Measurements from ENCODE around the gene FADS2.

The FADS2 gene

GRCh38 chr11:61795876-61796526 is 32.1 kb upstream of the FADS2 start:
- DNase-seq = no peak

DNA sequence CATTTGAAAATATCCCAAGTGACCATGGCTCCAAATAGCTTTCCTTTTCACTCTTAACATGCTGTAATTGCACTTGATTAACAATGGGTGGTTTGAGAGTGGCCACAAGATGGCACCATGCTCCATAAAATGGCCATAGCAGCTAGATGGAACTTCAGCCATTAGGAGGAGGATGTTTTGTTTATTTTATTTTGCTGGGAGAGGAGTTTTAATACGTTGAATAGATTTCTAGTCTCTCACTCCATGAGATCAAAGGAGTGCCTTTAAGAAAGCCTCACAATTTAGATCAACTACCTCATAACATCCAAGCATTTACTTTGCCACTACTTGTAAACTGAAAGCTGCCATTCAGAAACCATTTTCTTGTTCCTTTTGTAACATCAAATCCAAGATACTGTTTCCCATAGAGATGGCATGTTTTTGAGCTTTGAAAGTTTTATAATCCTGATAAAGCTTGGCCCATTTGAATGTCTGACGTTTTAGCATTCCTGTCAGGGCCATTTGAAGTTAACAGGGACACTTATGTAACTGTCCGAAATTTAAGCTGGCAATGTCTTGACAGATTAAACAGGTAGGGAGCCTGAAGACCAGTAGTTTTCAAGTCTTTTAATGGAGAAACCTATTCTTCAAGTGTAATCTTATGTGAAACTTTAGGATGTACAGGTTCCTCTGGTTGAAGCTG is 30.7 kb upstream of the FADS2 start:
- peak; percentile 62 for DNase-seq

DNA sequence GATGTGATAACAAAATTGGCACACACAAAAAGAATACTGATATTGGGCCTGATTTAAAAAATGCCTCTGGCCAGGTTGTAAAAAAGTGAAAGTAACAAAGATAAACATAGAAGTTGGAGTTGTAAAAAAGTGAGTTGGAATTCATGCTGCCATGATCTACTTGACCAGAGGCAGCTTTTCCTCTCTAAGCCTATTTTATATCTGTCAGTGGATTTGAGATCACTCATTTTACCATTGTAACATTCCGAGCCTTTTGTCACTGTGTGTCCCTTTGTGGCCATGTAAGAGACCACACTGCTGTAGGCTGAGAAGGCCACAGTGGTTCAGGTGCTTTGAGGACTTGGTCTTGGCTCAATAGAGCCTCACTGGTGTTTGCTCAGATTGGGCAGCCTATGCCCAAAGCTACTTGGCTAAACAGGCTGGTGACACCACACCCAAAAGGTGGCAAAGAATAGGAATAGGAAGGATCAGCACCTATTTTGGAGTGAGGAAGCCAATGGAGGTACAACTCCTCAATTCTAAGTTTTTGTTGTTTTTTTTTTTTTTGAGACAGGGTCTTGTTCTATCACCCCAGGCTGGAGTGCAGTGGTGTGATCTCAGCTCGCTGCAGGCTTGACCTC is 28.3 kb upstream of the FADS2 start:
- DNase-seq = no peak

DNA sequence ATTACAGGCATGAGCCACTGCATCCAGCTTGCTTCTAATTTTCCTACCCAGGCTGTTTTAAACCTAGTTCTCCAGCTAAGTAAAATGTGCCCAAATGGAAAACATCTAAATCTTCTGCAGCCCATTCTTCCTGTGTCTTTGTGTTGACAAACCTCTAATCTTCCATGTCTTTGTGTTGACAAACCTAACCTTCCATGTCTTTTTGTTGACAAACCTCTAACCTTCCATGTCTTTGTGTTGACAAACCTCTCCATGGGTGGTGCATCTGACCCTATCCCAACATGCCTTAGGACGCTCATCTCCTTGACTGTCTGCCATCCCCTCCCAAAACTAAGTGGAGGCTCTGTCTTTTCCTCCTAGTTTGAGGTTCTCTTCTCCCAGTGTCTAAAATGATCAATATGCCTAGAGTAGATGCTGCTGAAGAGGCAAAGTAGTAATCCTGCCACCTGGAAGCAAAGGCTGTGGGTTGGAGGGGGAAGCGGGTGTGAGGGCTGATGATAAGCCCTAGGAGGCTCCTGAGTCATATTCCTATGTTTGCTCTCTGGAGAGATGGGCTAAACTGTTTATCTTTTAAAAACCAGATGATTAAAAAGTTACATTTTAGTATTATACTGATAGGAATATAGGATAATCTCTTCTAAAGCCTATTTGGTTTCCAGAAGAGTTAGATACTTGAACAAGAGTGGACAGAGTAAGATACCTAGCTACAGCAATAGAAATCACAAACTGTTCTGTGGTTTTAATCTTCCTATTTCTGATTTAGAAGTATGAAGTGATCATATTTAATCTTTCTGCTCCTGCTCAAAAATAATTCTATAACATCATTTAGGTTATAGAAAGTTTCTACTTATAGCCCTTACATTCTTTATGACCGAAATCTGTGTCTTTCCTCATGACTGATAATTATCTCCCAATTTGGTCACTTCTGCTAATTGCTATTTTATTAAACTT is 27.5 kb upstream of the FADS2 start:
- DNase-seq = no peak

DNA sequence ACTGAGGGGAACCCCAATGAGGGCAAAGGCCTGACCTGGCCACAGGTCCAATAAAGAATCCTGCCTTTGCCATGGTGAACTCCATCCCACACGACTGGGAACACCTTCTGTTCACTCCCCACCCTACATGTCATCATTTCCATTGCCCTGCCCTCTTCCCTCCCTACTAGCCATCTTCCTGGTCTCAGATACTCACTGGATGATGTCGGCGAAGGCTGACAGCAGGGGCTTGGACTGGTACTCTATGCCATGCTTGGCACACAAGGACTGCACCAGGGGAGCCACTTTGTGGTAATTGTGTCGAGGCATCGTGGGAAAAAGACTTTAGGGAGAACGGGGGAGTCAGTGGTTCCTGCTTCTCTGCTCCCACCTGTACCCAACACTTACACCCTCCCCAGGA is 25.5 kb upstream of the FADS2 start:
- DNase-seq = no peak

DNA sequence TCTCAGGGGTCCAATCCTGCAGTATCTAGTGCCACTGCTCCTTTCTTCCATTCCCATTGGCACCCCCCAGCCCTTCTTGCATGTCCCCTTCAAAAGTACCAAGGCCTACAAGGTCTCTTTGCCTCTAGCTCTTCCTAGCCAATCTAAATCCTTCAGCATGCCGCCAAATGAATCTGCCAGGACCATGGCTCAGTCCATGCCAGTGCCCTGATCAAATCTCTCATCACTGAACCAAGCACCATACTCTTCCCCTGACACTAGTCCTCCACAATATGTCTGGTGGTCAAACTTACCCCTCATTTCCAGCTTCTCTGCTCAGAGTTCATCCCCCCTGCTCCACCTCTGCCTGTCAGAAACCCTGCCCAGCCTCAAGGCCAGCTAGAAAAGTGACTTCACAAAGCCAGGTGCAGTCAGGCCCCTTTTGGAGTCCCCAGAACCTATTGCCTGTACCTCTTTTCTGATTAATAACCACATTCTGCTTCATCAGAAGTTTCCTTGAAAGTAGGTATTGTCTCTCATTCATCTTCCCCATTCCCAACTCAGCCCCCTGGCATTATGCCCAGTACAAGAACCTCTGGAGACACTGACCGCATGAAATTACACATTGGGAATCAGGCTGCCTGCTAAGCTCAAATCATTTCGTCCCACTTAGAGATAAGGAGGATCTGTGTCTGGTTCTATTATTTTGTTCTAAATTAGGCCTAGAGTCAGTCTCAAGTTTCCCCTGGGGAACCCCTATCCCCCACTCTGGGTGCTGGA is 24.0 kb upstream of the FADS2 start:
- DNase-seq = no peak

GRCh38 chr11:61805146-61805545 is 23.0 kb upstream of the FADS2 start:
- no peak for DNase-seq

DNA sequence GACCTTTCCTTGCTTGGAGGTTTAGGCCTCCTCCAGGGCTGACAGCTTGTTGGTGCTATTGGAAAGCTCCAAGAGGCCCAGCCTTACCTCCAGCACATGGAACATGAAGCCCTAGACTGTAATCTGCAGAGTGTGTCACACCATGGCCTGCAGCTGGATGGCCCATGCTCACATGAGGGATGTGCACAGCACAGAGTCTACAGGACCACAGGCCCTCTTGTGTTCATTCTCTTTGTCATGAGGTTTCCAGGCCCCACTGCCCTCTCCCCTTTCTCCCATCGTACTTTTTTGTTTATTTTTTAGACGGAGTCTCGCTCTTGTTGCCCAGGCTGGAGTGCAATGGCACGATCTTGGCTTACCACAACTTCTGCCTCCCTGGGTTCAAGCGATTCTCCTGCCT is 21.3 kb upstream of the FADS2 start:
- no peak for DNase-seq

GRCh38 chr11:61810671-61811175 is 17.4 kb upstream of the FADS2 start:
- no peak for DNase-seq

GRCh38 chr11:61811831-61812230 is 16.3 kb upstream of the FADS2 start:
- DNase-seq = no peak

- no peak for DNase-seq
Measured at GRCh38 chr11:61812736-61813411, 15.2 kb upstream of the FADS2 start.

GRCh38 chr11:61814247-61814957 is 13.7 kb upstream of the FADS2 start:
- no peak for DNase-seq

DNA sequence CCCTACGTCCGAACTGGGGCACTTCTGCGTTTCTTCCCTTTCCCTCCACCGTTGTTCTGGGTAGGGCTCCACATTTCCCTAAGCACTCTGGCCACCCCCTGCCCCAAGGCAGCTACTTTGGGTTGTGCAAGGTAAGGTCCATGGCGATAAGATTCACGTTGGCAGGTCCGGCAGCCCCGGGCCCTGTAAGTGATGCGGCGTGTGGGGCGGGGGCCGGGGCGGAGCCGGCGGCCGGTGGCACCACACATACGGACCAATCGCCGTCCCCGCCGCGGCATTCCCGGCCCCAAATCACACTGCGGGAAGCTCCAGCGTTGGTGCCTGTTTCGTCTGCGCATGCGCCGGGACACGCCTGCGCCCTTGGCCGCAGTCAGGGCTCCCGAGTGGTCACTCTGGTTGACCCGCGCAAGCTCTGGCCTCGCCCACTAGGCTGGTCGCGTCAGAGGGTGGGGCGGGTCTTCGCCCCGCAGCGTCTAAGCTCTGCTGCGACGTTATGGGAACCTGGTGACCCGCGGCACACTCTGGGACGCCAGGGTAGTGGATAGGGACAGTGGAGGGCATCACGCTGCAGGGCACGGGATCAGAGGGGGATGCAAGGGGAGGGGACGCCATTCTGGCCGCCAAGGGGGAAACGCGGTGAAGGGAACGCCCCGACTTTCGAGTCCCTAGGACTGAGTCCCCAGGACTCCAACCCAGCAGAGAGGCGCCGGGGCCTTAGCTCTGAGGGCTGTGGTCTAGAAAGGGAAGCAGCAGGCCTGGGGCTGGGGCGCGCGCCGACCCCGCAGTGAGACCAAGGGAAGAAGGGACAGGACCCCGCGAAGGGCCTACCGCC is 12.9 kb upstream of the FADS2 start:
- DNase-seq = peak; percentile 89

GRCh38 chr11:61815790-61816735 is 12.0 kb upstream of the FADS2 start:
- DNase-seq = peak; percentile 45

- peak; percentile 80 for DNase-seq
Measured at GRCh38 chr11:61816736-61817455, 11.2 kb upstream of the FADS2 start, which contains the start of gene FADS1. Gene FADS1, minus strand, starts transcription at chr11:61817003. Its CDS starts 74 bp downstream, at chr11:61816929.

- no peak for DNase-seq
Measured at GRCh38 chr11:61817471-61818202, 10.5 kb upstream of the FADS2 start.

- DNase-seq = peak; percentile 51
Measured at GRCh38 chr11:61820174-61820573, 7.9 kb upstream of the FADS2 start.
